HG03103 (cell line): ENCODE results near the gene SDF2.
"Not testable (repeated sequence)": the region's sequence is repeated elsewhere in the genome, so short reads cannot be mapped to it uniquely, and the experiment has no call there.

Experiments used
- ATAC-seq: cut with Tn5 transposase; IDR thresholded peaks from one replicate; pipeline ENCODE4 v1.9.1; 2021; ENCODE audit warnings: low read depth; ENCODE audit not compliant: unreplicated experiment

Gene SDF2

DNA sequence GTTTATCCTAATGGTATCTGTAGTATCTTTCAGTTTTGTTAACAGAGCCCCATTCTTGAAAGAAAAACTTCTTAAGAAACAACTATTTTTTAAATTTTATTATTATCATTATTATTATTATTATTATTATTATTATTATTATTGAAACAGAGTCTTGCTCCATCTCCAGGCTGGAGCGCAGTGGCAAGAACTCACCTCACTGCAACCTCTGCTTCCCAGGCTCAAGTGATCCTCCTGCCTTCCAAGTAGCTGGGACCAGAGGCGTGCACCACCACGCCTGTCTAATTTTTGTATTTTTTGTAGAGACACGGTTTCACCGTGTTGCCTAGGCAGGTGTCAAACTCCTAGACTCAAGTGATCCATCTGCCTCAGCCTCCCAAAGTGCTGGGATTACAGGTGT is 23.7 kb upstream of the SDF2 start:
- no peak for ATAC-seq

DNA sequence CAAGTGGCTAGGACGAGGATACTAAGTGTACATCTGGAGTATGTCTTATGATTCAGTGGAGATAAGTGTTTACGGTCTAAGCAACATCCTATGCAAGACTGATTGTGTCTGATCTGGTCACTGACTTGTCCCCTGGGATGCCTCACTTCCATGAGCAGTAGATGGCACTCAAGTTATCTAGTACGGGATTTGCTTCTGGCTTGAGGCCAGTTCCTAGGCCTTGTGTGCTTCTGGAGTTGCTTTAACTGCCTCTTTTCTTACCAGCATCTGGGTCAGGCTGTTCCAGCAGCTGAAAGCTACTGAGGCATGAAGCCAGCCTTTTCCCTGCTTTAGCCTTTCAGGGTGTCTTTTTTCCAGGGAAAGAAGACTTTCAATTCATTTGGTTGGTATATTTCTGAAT is 23.3 kb upstream of the SDF2 start:
- no peak for ATAC-seq

DNA sequence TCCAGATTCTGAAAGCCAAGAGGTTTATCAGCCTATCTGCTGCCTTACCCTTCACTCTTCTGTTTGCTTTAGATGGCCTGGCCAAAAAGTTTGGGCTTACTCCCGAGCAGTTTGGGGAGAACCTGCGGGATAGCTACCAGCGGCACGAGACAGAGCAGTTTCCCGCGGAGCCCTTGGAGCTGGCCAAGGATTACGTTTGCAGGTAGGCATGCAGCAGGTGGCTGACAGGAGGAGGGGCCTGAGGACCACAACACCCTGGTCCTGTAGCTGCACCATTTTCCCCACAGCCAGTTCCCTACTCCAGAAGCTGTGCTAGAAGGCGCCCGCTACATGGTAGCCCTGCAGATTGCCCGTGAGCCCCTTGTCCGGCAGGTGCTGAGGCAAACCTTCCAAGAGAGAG is 20.9 kb upstream of the SDF2 start:
- ATAC-seq = no peak

DNA sequence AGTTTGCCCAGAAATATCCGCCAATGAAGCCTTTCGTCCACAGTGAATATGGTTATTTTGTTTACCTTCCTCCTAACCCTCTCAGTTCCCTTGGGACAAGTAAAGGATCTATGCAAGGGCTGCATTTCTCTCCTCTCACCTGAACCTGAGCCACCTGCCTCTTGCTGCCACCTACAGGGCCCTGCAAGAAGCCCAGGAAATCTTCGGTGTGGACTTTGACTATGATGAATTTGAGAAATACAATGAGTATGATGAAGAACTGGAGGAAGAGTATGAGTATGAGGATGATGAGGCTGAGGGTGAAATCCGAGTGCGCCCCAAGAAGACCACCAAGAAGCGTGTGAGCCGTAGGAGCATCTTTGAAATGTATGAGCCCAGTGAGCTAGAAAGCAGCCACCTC is 14.3 kb upstream of the SDF2 start:
- ATAC-seq = no peak

DNA sequence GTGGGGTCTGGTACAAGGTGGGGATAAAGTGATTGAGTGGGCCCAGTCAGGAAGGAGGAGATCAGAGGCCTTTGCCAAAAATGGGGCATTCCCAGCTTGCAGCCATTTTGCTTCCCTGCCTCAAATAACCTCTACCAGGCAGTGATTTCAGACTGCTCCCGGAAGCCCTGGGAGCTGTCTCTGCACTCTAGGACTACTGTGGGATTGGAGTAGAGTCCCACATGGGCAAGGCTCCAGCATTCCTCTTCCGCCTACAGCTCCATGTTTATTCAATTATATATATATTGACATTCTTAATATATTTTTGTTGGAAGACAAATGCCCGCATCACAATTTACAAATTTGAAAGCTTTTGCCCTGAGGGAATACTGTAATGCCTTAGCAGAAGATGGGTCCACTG is 13.8 kb upstream of the SDF2 start:
- no peak for ATAC-seq

DNA sequence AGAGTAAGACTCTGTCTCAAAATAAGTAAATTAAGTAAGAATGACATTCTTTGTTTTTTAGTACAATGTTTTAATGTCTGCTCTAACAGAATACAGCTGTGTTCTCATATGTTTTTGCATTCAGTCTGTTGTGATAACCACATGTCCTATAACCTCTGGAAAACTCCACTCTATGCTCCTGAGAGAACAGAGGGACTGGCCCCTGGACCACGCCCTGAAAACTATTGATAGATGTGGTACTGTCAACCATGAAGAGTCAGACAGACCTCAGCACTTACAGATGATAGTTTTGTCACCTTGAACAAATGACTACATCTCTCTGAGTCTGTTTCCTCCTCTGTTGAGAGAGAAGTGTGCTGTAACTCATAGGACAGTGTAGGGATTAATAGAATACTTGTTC is 8.2 kb upstream of the SDF2 start:
- no peak for ATAC-seq

DNA sequence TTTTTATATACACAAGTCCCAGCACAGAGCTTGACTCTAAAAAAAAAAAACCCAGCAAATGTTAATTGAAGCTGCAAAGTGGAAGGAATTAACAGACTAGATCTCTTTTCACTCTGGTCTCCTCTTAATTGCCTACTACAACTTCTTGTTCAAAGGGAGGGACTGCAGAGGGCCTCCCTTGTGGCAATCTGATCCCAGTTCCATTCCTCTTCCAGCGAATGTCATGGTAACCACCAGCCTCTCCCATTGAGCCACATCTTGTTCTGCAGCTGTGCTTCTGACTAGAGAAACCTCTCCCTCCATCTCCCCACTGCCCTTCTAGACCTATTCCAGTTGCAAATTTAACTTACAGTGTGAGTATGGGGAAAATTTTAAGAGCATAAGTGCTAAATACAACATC is 6.2 kb upstream of the SDF2 start:
- no peak for ATAC-seq

DNA sequence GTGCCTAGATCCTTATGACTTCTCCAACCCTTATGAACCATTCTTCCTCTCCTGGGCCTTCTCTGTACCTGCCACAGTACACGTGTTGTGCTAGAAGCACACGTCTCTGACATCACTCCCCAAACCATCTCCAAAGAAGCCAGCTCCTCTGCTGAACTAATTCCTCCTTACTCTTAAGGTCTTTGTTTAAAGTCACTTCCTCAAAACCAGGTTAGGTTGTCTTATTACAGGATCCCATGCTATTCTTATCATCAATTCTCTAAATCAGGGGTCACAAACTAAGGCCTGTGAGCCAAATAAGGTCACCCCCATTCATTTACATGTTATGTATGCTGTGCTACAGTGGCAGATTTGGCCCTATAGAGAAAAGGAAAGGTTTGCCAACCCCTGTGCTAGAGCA is 4.3 kb upstream of the SDF2 start:
- no peak for ATAC-seq

DNA sequence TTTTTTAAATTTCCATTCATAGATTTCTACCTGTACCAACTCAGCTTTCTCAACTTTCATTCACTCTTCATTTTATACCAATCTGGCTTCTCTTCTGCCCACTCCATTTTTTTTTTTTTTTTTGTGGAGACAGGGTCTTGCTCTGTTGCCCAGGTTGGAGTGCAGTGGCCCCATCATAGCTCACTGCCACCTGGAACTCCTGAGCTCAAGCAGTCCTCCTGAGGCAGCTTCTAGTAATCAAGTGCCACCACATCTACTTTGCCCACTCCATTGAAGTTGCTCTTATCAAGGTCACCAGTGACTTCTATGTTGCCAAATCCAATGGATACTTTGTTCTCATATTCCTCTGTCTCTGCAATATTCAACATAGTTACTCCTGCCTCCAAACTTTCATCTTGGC is 2.0 kb upstream of the SDF2 start:
- no peak for ATAC-seq

DNA sequence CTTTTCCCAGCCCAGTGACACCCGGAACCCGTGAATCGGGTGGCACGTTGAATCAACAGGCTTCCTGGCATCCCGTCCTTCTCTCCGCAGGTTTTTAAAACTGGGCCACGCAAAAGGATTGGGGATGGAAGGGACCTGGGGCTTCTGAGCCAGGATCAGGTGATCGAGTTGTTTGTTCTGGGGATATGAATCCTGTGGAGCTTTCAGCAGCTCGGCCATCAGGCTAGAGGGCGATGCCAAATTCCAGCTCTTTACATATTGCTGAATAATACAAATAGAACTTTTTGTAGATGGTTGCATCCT is 772 bp upstream of the SDF2 start:
- ATAC-seq = no peak

DNA sequence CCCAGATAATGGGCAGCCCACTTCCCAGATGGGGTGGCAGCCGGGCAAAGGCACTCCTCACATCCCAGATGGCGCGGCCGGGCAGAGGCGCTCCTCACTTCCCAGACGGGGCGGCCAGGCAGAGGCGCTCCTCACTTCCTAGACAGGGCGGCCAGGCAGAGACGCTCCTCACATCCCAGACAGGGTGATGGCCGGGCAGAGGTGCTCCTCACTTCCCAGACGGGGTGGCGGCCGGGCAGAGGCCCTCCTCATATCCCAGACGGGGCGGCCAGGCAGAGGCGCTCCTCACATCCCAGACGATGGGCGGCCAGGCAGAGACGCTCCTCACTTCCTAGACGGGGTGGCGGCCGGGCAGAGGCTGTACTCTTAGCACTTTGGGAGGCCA is 2.2 kb downstream of the SDF2 start:
- ATAC-seq = not testable (repeated sequence)

DNA sequence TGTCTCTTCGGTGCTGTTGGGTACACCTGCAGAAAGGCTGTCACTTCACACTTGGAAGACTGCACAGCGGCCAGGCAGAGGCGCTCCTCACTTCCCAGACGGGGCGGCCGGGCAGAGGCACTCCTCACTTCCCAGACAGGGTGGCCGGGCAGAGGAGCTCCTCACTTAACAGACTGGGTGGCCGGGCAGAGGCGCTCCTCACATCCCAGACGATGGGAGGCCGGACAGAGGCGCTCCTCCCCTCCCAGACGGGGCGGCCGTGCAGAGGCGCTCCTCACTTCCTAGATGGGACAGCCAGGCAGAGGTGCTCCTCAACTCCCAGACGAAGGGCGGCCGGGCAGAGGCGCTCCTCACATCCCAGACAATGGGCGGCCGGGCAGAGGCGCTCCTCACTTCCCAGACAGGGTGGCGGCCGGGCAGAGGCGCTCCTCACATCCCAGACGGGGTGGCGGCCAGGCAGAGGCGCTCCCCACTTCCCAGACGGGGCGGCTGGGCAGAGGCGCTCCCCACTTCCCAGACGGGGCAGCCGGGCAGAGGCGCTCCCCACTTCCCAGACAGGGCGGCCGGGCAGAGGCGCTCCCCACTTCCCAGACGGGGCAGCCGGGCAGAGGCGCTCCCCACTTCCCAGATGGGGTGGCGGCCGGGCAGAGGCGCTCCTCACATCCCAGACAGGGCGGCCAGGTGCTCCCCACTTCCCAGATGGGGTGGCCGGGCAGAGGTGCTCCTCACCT is 2.8 kb downstream of the SDF2 start:
- ATAC-seq = not testable (repeated sequence)

DNA sequence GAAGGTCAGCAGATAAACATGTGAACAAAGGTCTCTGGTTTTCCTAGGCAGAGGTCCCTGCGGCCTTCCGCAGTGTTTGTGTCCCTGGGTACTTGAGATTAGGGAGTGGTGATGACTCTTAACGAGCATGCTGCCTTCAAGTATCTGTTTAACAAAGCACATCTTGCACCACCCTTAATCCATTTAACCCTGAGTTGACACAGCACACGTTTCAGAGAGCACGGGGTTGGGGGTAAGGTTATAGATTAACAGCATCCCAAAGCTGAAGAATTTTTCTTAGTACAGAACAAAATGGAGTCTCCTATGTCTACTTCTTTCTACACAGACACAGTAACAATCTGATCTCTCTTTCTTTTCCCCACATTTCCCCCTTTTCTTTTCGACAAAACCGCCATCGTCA is 3.4 kb downstream of the SDF2 start:
- ATAC-seq = not testable (repeated sequence)

DNA sequence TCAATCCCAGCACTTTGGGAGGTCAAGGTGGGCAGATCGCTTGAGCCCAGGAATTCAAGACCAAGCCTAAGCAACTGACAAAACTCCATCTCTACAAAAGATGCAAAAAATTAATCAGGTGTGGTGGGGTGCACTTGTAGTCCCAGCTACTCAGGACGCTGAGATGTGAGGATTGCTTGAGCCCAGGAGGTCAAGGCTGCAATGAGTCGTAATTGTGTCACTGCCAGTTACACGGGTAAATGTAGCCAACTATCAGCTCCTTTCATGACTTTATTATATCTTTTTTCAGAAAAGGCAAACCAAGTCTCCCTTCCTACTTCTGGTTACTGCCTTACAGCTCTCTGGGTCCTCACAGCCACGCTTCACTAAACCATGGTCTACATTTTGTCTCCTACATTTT is 4.0 kb downstream of the SDF2 start:
- ATAC-seq = no peak

DNA sequence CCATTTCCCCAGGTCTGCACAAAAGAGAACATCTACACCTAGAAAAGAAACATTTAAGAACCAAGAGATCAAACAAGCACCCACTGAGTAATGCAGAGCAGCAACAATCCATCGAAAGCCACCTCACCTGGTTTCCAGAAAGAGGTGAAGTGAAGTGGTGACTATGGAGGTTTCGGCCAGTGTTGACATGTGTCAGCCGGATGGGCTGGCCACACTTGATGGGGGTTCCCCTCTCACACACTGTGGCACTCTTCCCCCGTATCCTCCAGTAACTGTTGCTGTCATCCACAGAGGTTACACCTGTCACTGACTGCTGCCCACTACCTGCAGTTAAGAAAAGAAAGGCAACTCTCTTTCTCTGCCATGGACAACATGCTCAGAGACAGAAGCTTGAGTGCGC is 6.5 kb downstream of the SDF2 start:
- ATAC-seq = no peak

DNA sequence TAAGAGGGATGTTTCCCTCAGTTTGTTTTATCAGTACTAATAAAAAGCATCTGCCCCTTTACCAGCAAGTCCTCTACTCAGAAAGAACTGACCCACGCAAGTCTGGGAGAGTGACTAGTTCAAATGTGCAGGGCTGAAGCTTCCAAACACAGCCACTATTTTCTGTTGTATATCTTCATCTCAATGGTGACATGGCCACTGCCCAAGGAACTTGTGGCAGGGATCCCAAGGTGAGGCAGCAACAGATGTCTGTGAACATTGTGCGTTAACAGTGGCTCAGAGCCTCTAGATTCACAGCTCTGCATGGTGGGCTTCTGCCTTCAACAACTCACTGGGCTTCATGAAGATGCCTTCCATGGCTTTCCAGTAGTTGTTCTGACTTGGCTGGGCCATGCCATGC is 13.0 kb downstream of the SDF2 start:
- no peak for ATAC-seq

DNA sequence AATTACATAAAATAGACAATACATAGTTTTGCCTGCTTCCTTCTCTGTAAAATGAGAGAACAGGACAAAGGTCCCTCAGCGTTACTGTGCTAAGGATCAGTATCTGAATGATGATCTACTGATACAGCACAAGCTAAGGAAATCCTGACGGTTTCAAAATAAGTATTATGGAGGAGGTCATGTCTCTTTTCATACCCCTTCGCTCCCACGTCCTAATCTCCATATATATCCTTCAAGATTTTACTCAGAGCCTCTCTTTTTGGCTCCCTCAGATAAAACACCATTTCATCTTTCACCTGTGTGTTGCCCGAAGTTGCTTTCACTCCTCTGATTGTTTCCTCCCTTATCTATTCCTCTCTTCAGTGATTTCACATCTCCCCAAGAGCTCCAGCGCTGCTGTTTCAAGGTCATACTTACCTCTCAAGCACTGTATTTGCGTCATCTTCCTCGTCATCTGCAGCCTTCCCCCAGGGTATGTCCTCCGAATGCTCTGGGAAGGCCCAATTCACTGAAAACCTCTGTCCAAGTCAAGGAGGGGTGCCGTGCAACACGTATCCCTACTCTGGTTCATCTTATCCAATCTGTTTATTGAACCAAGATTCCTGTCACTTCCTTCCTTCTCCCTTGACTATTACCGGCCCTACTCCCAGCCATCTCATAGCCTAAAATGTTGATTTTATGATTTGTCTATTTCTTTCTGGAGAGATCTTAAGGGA is 15.5 kb downstream of the SDF2 start:
- no peak for ATAC-seq

DNA sequence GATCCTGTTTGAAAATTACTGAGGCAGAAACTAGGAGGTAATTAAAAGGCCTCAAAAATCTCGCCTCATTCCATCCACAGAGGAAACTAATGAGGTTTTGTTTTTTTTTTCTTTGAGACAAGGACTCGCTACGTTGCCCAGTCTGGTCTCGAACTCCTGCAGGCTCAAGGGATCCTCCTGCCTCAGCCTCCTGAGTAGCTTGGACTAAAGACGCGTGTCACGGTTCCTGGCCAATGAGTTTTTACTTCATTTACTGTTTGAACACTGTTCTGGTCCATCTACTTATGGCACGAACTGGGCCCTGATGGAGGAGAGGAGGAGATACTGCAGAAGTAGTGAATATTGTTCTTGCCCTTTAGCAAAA is 16.1 kb downstream of the SDF2 start:
- no peak for ATAC-seq

DNA sequence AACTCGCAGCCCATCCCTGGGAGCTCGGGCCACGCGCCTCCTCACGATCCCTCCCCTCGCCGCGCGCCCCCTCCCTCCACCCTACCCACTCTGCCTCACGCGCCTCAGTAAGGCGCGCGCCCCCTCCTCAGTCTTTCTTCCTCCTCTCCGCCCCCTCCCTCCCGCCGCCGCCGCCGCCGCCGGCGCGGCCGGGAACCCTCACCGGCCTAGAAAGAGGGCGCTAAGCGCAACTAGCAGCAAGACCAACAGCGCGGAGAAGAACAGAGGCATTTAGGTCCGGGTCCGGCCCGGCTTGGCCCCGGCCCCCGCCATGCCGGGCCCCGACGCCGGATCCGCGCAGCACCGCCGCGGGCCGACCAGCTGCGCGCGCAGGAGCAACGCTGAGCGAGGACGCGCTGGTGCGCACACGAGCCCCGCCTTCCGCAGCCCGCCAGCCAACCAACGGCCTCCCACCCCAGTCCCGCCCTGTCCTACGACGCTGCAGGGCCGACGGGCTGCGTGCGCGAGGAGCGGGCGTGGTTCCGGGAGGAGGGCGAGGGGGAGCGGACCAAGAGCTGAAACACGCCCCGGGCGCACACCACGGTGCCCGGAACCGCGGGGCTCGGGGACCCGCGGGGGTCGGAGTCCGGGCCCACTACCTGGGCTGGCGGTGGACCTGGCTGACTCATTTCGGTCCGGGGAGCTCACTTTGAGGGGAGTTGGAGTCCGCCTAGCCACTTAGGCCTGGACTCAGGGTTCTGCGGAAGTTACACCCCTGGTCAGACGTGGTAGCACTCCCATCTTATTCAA is 16.7 kb downstream of the SDF2 start, which contains the start of gene BLTP2:
TSS of gene BLTP2 (minus strand) at position 372 of the 789 bp plus-strand sequence. CDS start at position 270, 102 bp downstream.
- ATAC-seq = peak; percentile 90

DNA sequence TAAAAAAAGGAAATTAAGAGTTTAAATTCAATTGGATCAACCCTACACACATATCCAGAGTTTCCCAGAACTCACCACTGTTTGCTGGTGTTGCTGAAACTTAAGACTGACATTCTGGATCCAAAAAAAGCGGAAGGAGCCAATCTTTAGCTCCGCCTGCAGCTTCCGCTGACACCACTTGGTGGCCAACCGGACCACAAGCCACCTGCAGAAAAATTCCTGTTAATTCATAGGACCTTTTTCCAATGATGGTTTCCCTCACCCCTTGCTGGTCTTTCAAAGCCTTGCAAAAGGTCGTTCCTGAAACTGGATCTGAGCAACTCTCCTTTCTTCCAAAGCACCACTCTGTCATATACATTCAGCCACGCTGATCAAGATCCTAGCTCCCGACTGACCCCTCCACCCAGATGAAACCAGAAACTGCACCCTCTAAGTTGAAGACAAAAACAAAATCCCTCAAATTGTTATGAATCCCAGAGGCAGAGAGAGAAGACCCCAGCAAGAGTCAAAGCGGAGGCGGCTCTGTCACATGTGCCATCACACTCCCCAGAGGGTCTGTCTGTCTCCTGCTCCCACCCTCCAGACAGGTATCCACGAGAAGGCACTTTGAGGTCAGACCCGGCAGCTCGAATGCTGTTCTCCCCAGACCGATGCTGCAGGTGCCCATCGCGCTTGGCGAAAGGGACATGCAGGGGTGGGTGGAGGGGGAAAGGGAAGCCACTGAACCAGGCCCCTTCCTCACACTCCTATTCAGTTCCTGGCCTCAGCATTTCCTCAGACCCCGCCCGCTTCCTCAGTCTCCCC is 17.5 kb downstream of the SDF2 start:
- peak; percentile 11 for ATAC-seq

DNA sequence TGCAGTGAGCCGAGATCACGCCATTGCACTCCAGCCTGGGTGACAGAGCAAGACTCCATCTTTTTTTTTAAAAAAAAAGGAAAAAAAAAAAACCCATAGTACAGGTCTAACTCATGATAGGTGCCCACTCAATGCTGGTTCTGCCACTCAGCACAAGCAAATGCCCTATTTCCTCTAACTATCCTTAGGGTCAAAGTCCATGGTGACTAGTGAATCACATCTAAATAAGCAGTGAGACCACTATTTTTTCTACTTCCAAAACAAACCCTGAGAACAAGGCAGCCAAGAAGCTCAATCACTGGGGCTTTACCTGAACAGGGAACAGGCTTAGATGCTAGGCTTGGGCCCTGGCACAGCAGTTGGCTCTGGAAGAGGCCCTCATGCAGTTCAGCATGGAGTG is 20.1 kb downstream of the SDF2 start:
- ATAC-seq = no peak
